H9 (cell line): ENCODE measurements around the gene DPH1. TPM values are rescaled to one million over a fixed set of nuclear protein-coding genes. Genes with fewer than 3 reads are reported as not detected.

Experiments used
- DNase-seq: peaks from one replicate; pipeline ENCODE4 v3.0.0-alpha.2; 2017
- H2AFZ ChIP-seq: one replicate; pipeline ENCODE4 v1.6.1; 2013; ENCODE audit warnings: mild to moderate bottlenecking, low read length, control low read depth, moderate library complexity
- H2AK5ac ChIP-seq: 2 replicates; pipeline ENCODE4 v1.6.1; 2013; ENCODE audit warnings: low read length, control low read depth, mixed read lengths; ENCODE audit not compliant: insufficient read length
- H2BK120ac ChIP-seq: one replicate; pipeline ENCODE4 v1.6.1; 2013; ENCODE audit warnings: low read depth, mild to moderate bottlenecking, low read length, control low read depth, inconsistent platforms; ENCODE audit not compliant: poor library complexity, severe bottlenecking
- H2BK12ac ChIP-seq: 2 replicates; pipeline ENCODE4 v1.6.1; 2013; ENCODE audit warnings: low read length, control low read depth, mixed read lengths, low read depth; ENCODE audit not compliant: insufficient read length
- H2BK15ac ChIP-seq: 2 replicates; pipeline ENCODE4 v1.6.1; 2013; ENCODE audit warnings: low read depth, low read length, control low read depth
- H2BK20ac ChIP-seq: one replicate; pipeline ENCODE4 v1.6.1; 2013; ENCODE audit warnings: low read depth, mild to moderate bottlenecking, low read length, control low read depth, inconsistent platforms; ENCODE audit not compliant: poor library complexity, severe bottlenecking
- H2BK5ac ChIP-seq: 2 replicates; pipeline ENCODE4 v1.6.1; 2013; ENCODE audit warnings: low read length, control low read depth, mixed read lengths; ENCODE audit not compliant: insufficient read length
- H3K14ac ChIP-seq: 2 replicates; pipeline ENCODE4 v1.6.1; 2013; ENCODE audit warnings: low read length, control low read depth; ENCODE audit not compliant: insufficient read depth
- H3K18ac ChIP-seq: 2 replicates; pipeline ENCODE4 v1.6.1; 2013; ENCODE audit warnings: low read depth, mild to moderate bottlenecking, mixed read lengths, low read length, control low read depth; ENCODE audit not compliant: insufficient read length
- H3K23ac ChIP-seq: 2 replicates; pipeline ENCODE4 v1.6.1; 2013; ENCODE audit warnings: low read length, control low read depth, mixed read lengths, low read depth; ENCODE audit not compliant: insufficient read length
- H3K23me2 ChIP-seq: 2 replicates; pipeline ENCODE4 v1.6.1; 2013; ENCODE audit warnings: low read depth, mild to moderate bottlenecking, mixed read lengths, low read length, control low read depth; ENCODE audit not compliant: insufficient read length, poor library complexity, severe bottlenecking
- H3K27ac ChIP-seq: 2 replicates; pipeline ENCODE4 v1.5.1; 2013; ENCODE audit warnings: low read length, control low read depth, mixed read lengths, low read depth; ENCODE audit not compliant: insufficient read length
- H3K27me3 ChIP-seq: 2 replicates; pipeline ENCODE4 v1.6.1; 2013; ENCODE audit warnings: low read length, control low read depth, inconsistent platforms; ENCODE audit not compliant: insufficient read depth
- H3K4ac ChIP-seq: 2 replicates; pipeline ENCODE4 v1.6.1; 2013; ENCODE audit warnings: low read depth, mild to moderate bottlenecking, control low read depth, inconsistent platforms, low read length, moderate library complexity
- H3K4me1 ChIP-seq: 2 replicates; pipeline ENCODE4 v1.6.1; 2013; ENCODE audit warnings: low read length, control low read depth, inconsistent platforms; ENCODE audit not compliant: insufficient read depth
- H3K4me2 ChIP-seq: 2 replicates; pipeline ENCODE4 v1.6.1; 2013; ENCODE audit warnings: low read length, control low read depth, mixed read lengths; ENCODE audit not compliant: insufficient read length, insufficient read depth
- H3K56ac ChIP-seq: 2 replicates; pipeline ENCODE4 v1.6.1; 2013; ENCODE audit warnings: low read depth, mild to moderate bottlenecking, mixed read lengths, low read length, control low read depth; ENCODE audit not compliant: insufficient read length
- H3K79me1 ChIP-seq: 2 replicates; pipeline ENCODE4 v1.6.1; 2013; ENCODE audit warnings: low read depth, mild to moderate bottlenecking, moderate library complexity, low read length, control low read depth, inconsistent platforms; ENCODE audit not compliant: insufficient read depth, poor library complexity, severe bottlenecking
- H3K79me2 ChIP-seq: 2 replicates; pipeline ENCODE4 v1.6.1; 2013; ENCODE audit warnings: low read length, control low read depth, inconsistent platforms; ENCODE audit not compliant: insufficient read depth
- H3K9ac ChIP-seq: 2 replicates; pipeline ENCODE4 v1.6.1; 2013; ENCODE audit warnings: low read length, control low read depth, mixed read lengths; ENCODE audit not compliant: insufficient read length; ENCODE audit errors: extremely low read depth
- H3K9me3 ChIP-seq: one replicate; pipeline ENCODE4 v1.6.1; 2013; ENCODE audit warnings: low read depth, low read length, inconsistent platforms; ENCODE audit not compliant: control insufficient read depth
- H3T11ph ChIP-seq: one replicate; pipeline ENCODE4 v1.6.1; 2013; ENCODE audit warnings: mild to moderate bottlenecking, low read length, control low read depth, inconsistent platforms
- H4K20me1 ChIP-seq: one replicate; pipeline ENCODE4 v1.6.1; 2013; ENCODE audit not compliant: control insufficient read depth, insufficient read length, insufficient read depth
- H4K5ac ChIP-seq: 2 replicates; pipeline ENCODE4 v1.6.1; 2013; ENCODE audit warnings: low read depth, mild to moderate bottlenecking, mixed read lengths, low read length, control low read depth; ENCODE audit not compliant: insufficient read length
- H4K8ac ChIP-seq: replicated peaks from 2 replicates; pipeline ENCODE4 v1.6.1; 2013; ENCODE audit warnings: low read length, control low read depth, mixed read lengths, low read depth; ENCODE audit not compliant: insufficient read length
- H4K91ac ChIP-seq: 2 replicates; pipeline ENCODE4 v1.6.1; 2013; ENCODE audit warnings: low read depth, mild to moderate bottlenecking, moderate library complexity, mixed read lengths, low read length, control low read depth; ENCODE audit not compliant: insufficient read length
- H3K27ac Mint-ChIP-seq, 3 experiments: 2 replicates in 2 of 3; 3 replicates in 1 of 3; pipeline ENCODE4 v1.8.0; 2020 to 2021; ENCODE audit warnings: mixed read lengths in 3 of 3, mild to moderate bottlenecking in 1 of 3, moderate library complexity in 1 of 3
- H3K27me3 Mint-ChIP-seq: 2 replicates; pipeline ENCODE4 v1.8.0; 2021; ENCODE audit warnings: low read depth, mild to moderate bottlenecking, moderate library complexity, mixed read lengths
- H3K36me3 Mint-ChIP-seq, 3 experiments: 2 replicates in 2 of 3; 3 replicates in 1 of 3; pipeline ENCODE4 v1.8.0; 2020 to 2021; ENCODE audit warnings: low read depth in 3 of 3, mixed read lengths in 3 of 3; ENCODE audit not compliant: insufficient read depth in 1 of 3
- H3K4me1 Mint-ChIP-seq, 2 experiments: 2 replicates each; pipeline ENCODE4 v1.8.0; 2020; ENCODE audit warnings: mixed read lengths in 2 of 2
- H3K4me3 Mint-ChIP-seq, 2 experiments: 2 replicates in 1 of 2; 3 replicates in 1 of 2; pipeline ENCODE4 v1.8.0; 2020 to 2021; ENCODE audit warnings: mild to moderate bottlenecking in 2 of 2, mixed read lengths in 2 of 2, moderate library complexity in 1 of 2
- H3K9me3 Mint-ChIP-seq, 2 experiments: 2 replicates in 1 of 2; 3 replicates in 1 of 2; pipeline ENCODE4 v1.8.0; 2020; ENCODE audit warnings: mild to moderate bottlenecking in 2 of 2, mixed read lengths in 2 of 2, moderate library complexity in 1 of 2
- CTCF ChIP-seq: fragments of 200-600 bp; sonication (generic); conservative IDR thresholded peaks from 3 replicates; pipeline ENCODE4 v1.8.0; 2021; ENCODE audit warnings: antibody characterized with exemption, mild to moderate bottlenecking
- WGBS: extraction: QIAGEN DNeasy Blood & Tissue Kit; methylation state at CpG from one replicate; pipeline ENCODE4 v1.1.7; 2013; ENCODE audit warnings: missing lambda C conversion rate, low lambda C conversion rate, mixed read lengths; ENCODE audit not compliant: insufficient read length; ENCODE audit errors: extremely low coverage; 5-methylcytosine and 5-hydroxymethylcytosine counted together
- total RNA-seq: library from RNA; stranded (reverse); gene quantifications from 2 replicates; pipeline ENCODE4 v1.2.1, GENCODE V29; 2021

DPH1 gene
- total RNA-seq, 1 experiment from 2014 or later: 27.5 TPM

GRCh38 chr17:1989135-1989534, 40.8 kb upstream of the DPH1 start:
- H2BK120ac ChIP-seq: no peak overlapping the region
- H2BK15ac ChIP-seq: no peak overlapping the region
- no peak for DNase-seq
- H2BK20ac ChIP-seq: no peak overlapping the region
- H2AK5ac ChIP-seq: no peak overlapping the region
- H2AFZ ChIP-seq: no peak overlapping the region
- H4K5ac ChIP-seq: no peak overlapping the region
- H3K4me1 ChIP-seq: no peaks in the 10 kb centered on the region; the same call in 1 of the 2 replicates
- Mint-ChIP-seq H3K4me3 (no peak overlapping the region), H3K4me1 (peaks cover 10 to 18% of the 10 kb centered on the region in 2 experiments; a peak in 3 of 4 replicates), H3K36me3 (no peaks in the 10 kb centered on the region), H3K27me3 (peaks cover 44% of the 10 kb centered on the region), H3K9me3 (no peaks in the 10 kb centered on the region), H3K27ac (no peak overlapping the region)
- H4K8ac ChIP-seq: no peak overlapping the region
- no CpG with 5 or more reads among the region's 10 CpGs for WGBS
- H3K4me2 ChIP-seq: no peak overlapping the region
- H3K9me3 ChIP-seq: no peaks in the 10 kb centered on the region
- no peak overlapping the region for H2BK12ac ChIP-seq
- H3K27me3 ChIP-seq: no peaks in the 10 kb centered on the region
- H3K14ac ChIP-seq: no peak overlapping the region
- H3K18ac ChIP-seq: no peak overlapping the region
- H3T11ph ChIP-seq: no peak overlapping the region
- no peak overlapping the region for H2BK5ac ChIP-seq
- no peaks in the 10 kb centered on the region for H3K79me1 ChIP-seq
- H3K56ac ChIP-seq: no peak overlapping the region
- no peak overlapping the region for H3K9ac ChIP-seq
- H3K79me2 ChIP-seq: no peaks in the 10 kb centered on the region
- H3K23me2 ChIP-seq: no peaks in the 10 kb centered on the region
- H3K27ac ChIP-seq: no peak overlapping the region
- no peak overlapping the region for H3K23ac ChIP-seq
- no peak overlapping the region for H3K4ac ChIP-seq
- TF ChIP-seq CTCF: no peak
- no peaks in the 10 kb centered on the region for H4K20me1 ChIP-seq
- no peak overlapping the region for H4K91ac ChIP-seq
